CD14-positive monocyte (primary cell): ENCODE data around the gene PPT2. TPM values are rescaled to one million over a fixed set of nuclear protein-coding genes. Genes with fewer than 3 reads are reported as not detected.
A peak's percentile ranks its signal among the peaks of the same experiment; 100 is the strongest.

ENCODE experiments used
- DNase-seq, 3 donors: peaks; one replicate each; pipeline ENCODE4 v3.0.0-alpha.2; 2011 to 2022
- H2AFZ ChIP-seq: 2 replicates; pipeline ENCODE4 v1.6.0; 2012; ENCODE audit warnings: mild to moderate bottlenecking, low read depth, low read length, inconsistent platforms; ENCODE audit not compliant: insufficient read depth, poor library complexity, severe bottlenecking
- H3K27ac ChIP-seq, 2 donors: 1 replicate in 1 of 2; 2 replicates in 1 of 2; pipeline ENCODE4 v1.5.1; 2012 to 2013; ENCODE audit warnings: low read length in 2 of 2, control low read depth in 1 of 2, inconsistent platforms in 1 of 2, low read depth in 1 of 2, mild to moderate bottlenecking in 1 of 2
- H3K27me3 ChIP-seq, 2 donors: one replicate each; pipeline versions ENCODE4 v1.6.0 to v1.6.1; 2011 to 2013; ENCODE audit warnings: low read length in 2 of 2; ENCODE audit not compliant: control insufficient read depth in 2 of 2, insufficient read depth in 2 of 2
- H3K36me3 ChIP-seq, 2 donors: replicated peaks in 1 of 2; 1 replicate in 1 of 2; 2 replicates in 1 of 2; pipeline versions ENCODE4 v1.5.1 to v1.6.1; 2012 to 2013; ENCODE audit warnings: low read length in 2 of 2, control low read depth in 1 of 2, inconsistent platforms in 1 of 2, mild to moderate bottlenecking in 1 of 2; ENCODE audit not compliant: insufficient read depth in 2 of 2, control insufficient read depth in 1 of 2
- H3K4me1 ChIP-seq, 2 donors: 1 replicate in 1 of 2; 2 replicates in 1 of 2; pipeline versions ENCODE4 v1.5.1 to v1.6.1; 2012 to 2013; ENCODE audit warnings: low read length in 2 of 2, control low read depth in 1 of 2, inconsistent platforms in 1 of 2, mild to moderate bottlenecking in 1 of 2, moderate library complexity in 1 of 2; ENCODE audit not compliant: insufficient read depth in 2 of 2, control insufficient read depth in 1 of 2
- H3K4me2 ChIP-seq: replicated peaks from 2 replicates; pipeline ENCODE3; 2012; ENCODE audit warnings: low read length, moderate library complexity, mild to moderate bottlenecking; ENCODE audit not compliant: poor library complexity, severe bottlenecking; ENCODE audit errors: extremely low read depth
- H3K4me3 ChIP-seq, 3 experiments: fragments of 200-600 bp in 1 of 3; sonication (generic) in 1 of 3; replicated peaks in 1 of 3; 1 replicate in 2 of 3; 2 replicates in 1 of 3; pipeline ENCODE4 v1.5.1; 2011 to 2013; ENCODE audit warnings: low read length in 3 of 3, mild to moderate bottlenecking in 3 of 3, control low read depth in 2 of 3, low read depth in 2 of 3, inconsistent platforms in 1 of 3, moderate library complexity in 1 of 3
- H3K79me2 ChIP-seq: 2 replicates; pipeline ENCODE4 v1.6.0; 2012; ENCODE audit warnings: mild to moderate bottlenecking, control low read depth, inconsistent platforms, low read length, moderate library complexity; ENCODE audit not compliant: insufficient read depth
- H3K9ac ChIP-seq: 2 replicates; pipeline ENCODE4 v1.6.0; 2017; ENCODE audit warnings: low read length, mild to moderate bottlenecking; ENCODE audit not compliant: insufficient read depth, poor library complexity, severe bottlenecking
- H3K9me3 ChIP-seq, 2 donors: replicated peaks in 1 of 2; 1 replicate in 1 of 2; 2 replicates in 1 of 2; pipeline versions ENCODE4 v1.5.1 to v1.6.1; 2012 to 2013; ENCODE audit warnings: low read length in 2 of 2, control low read depth in 1 of 2; ENCODE audit not compliant: control insufficient read depth in 1 of 2, insufficient read depth in 1 of 2
- H4K20me1 ChIP-seq: 2 replicates; pipeline ENCODE4 v1.6.0; 2012; ENCODE audit warnings: mild to moderate bottlenecking, low read length, control low read depth, moderate library complexity; ENCODE audit not compliant: insufficient read depth
- H3K27ac Mint-ChIP-seq, 7 donors: one replicate each; pipeline ENCODE4 v1.8.0; 2020; ENCODE audit warnings: mild to moderate bottlenecking in 7 of 7, mixed read lengths in 7 of 7, moderate library complexity in 6 of 7, inconsistent platforms in 2 of 7
- H3K27me3 Mint-ChIP-seq, 3 donors: one replicate each; pipeline ENCODE4 v1.8.0; 2021 to 2022; ENCODE audit warnings: low read depth in 3 of 3, mild to moderate bottlenecking in 3 of 3, mixed read lengths in 3 of 3, moderate library complexity in 3 of 3, inconsistent platforms in 1 of 3
- H3K36me3 Mint-ChIP-seq, 2 donors: one replicate each; pipeline ENCODE4 v1.8.0; 2020; ENCODE audit warnings: mixed read lengths in 2 of 2, inconsistent platforms in 1 of 2, mild to moderate bottlenecking in 1 of 2
- H3K4me1 Mint-ChIP-seq: one replicate; pipeline ENCODE4 v1.8.0; 2020; ENCODE audit warnings: mild to moderate bottlenecking, mixed read lengths
- H3K4me3 Mint-ChIP-seq, 2 donors: one replicate each; pipeline ENCODE4 v1.8.0; 2020; ENCODE audit warnings: mild to moderate bottlenecking in 2 of 2, mixed read lengths in 2 of 2, moderate library complexity in 1 of 2
- H3K9me3 Mint-ChIP-seq, 7 donors: one replicate each; pipeline ENCODE4 v1.8.0; 2020 to 2022; ENCODE audit warnings: mixed read lengths in 7 of 7, mild to moderate bottlenecking in 6 of 7, moderate library complexity in 6 of 7, inconsistent platforms in 2 of 7
- CTCF ChIP-seq: fragments of 200-600 bp; IDR thresholded peaks from one replicate; pipeline ENCODE4 v1.8.0; 2022; ENCODE audit warnings: antibody characterized with exemption, mild to moderate bottlenecking
- WGBS: methylation state at CpG from one replicate; pipeline ENCODE4 v1.1.5; 2013; ENCODE audit warnings: missing lambda C conversion rate; ENCODE audit not compliant: insufficient coverage; 5-methylcytosine and 5-hydroxymethylcytosine counted together
- intact Hi-C, 2 donors: fragments of 100-400 bp; cut with micrococcal nuclease; formaldehyde crosslinking; loops; one replicate each; pipeline versions ENCODE4 v1.15.0 to v1.15.1; 2023
- polyA plus RNA-seq, 3 donors: library from polyadenylated mRNA; depleted of rRNA in 1 of 3; unstranded in 2 of 3; stranded (reverse) in 1 of 3; fragments of 300-500 nt in 2 of 3; fragments of >200 nt in 1 of 3; fragmentation: Illumina TruSeq in 2 of 3; gene quantifications; 1 replicate in 2 of 3; 2 replicates in 1 of 3; pipeline ENCODE4 v1.2.3, GENCODE V29; 2012 to 2021

The PPT2 gene
- polyA plus RNA-seq, 3 donors: 1.4 to 4.0 (median 1.8) TPM

- Histone ChIP-seq H3K36me3 (peaks cover 34 to 47% of the 10 kb centered on the region in 2 donors), H3K27ac (peak overlapping the region; percentile 89 to 95), H3K9me3 (no peaks in the 10 kb centered on the region), H2AFZ (no peak overlapping the region), H3K79me2 (peaks cover 82% of the 10 kb centered on the region), H3K27me3 (no peaks in the 10 kb centered on the region), H3K4me2 (peak overlapping the region; percentile 100), H3K9ac (peak overlapping the region; percentile 84), H3K4me1 (peaks cover 56 to 64% of the 10 kb centered on the region in 2 donors), H3K4me3 (peak overlapping the region; percentile 74 to 98 (median 81)), H4K20me1 (peaks cover 7% of the 10 kb centered on the region)
- no peak for TF ChIP-seq CTCF
- Mint-ChIP-seq H3K27ac (peak overlapping the region; percentile 85 to 97 (median 93)), H3K4me3 (peak overlapping the region; percentile 94 to 98), H3K36me3 (peaks cover 48 to 61% of the 10 kb centered on the region in 2 donors), H3K9me3 (no peaks in the 10 kb centered on the region), H3K27me3 (peaks cover 0 to 2% (median 1%) of the 10 kb centered on the region in 3 donors), H3K4me1 (peaks cover 61% of the 10 kb centered on the region)
- 22% methylated on average over 7 of the region's 13 CpGs for WGBS
- DNase-seq: no peak
- intact Hi-C loops: no loop called here
These were observed 34.6 kb downstream of the PPT2 start for GRCh38 chr6:32188381-32189068.

GRCh38 chr6:32189069-32189741, 35.3 kb downstream of the PPT2 start:
- H3K4me1 Mint-ChIP-seq: peaks cover 68% of the 10 kb centered on the region
- H3K36me3 Mint-ChIP-seq: peaks cover 41 to 54% of the 10 kb centered on the region in 2 donors
- no peak for DNase-seq
- Histone ChIP-seq H2AFZ (no peak overlapping the region), H4K20me1 (peaks cover 7% of the 10 kb centered on the region), H3K4me3 (peak overlapping the region; percentile 74 to 98 (median 81)), H3K9me3 (no peaks in the 10 kb centered on the region), H3K79me2 (peaks cover 85% of the 10 kb centered on the region), H3K4me2 (peak overlapping the region; percentile 100), H3K4me1 (peaks cover 62 to 71% of the 10 kb centered on the region in 2 donors), H3K9ac (peak overlapping the region; percentile 84), H3K36me3 (peaks cover 27 to 41% of the 10 kb centered on the region in 2 donors), H3K27ac (peak overlapping the region; percentile 89 to 95), H3K27me3 (no peaks in the 10 kb centered on the region)
- 1% methylated on average over 10 of the region's 10 CpGs for WGBS
- H3K27me3 Mint-ChIP-seq: peaks cover 0 to 2% (median 1%) of the 10 kb centered on the region in 3 donors
- peak overlapping the region; percentile 94 to 98 for H3K4me3 Mint-ChIP-seq
- intact Hi-C loops: no loop called here
- peak overlapping the region; percentile 85 to 97 (median 93) for H3K27ac Mint-ChIP-seq
- no peak for TF ChIP-seq CTCF
- no peaks in the 10 kb centered on the region for H3K9me3 Mint-ChIP-seq
